Panc1 (cell line): ENCODE data around the gene SULF2. TPM values are rescaled to one million over a fixed set of nuclear protein-coding genes. Genes with fewer than 3 reads are reported as not detected.

Experiments used
- ATAC-seq: fragments of 200-7000 bp; cut with Tn5 transposase; 2 replicates; pipeline ENCODE4 v1.9.1; 2020; ENCODE audit warnings: mild to moderate bottlenecking, moderate library complexity
- BruUV-seq: library from RNA; stranded (reverse); fragments of 400-500 nt; replicated peaks from 2 replicates; lab custom pipeline; 2021; lab: Mats Ljungman, UMichigan
- CTCF ChIA-PET: fragments of 300-600 bp; sonication (Branson Sonifier 250); formaldehyde crosslinking; loops from one replicate; lab custom pipeline; 2022; ENCODE audit warnings: antibody characterized with exemption; lab: Charles Lee
- POLR2A ChIA-PET: fragments of 300-600 bp; sonication (Branson Sonifier 250); formaldehyde crosslinking; loops from one replicate; lab custom pipeline; 2022; ENCODE audit warnings: antibody characterized with exemption; lab: Charles Lee
- DNase-seq: peaks from one replicate; pipeline ENCODE4 v3.0.0-alpha.2; 2010; ENCODE audit warnings: low read depth, low spot score
- H3K27ac ChIP-seq: 2 replicates; pipeline ENCODE4 v1.5.1; 2011; ENCODE audit warnings: mild to moderate bottlenecking, low read length, inconsistent platforms
- H3K27me3 ChIP-seq: fragments of 200-500 bp; sonication (Bioruptor generic); 2 replicates; pipeline ENCODE4 v1.6.0; 2014; ENCODE audit warnings: low read length, inconsistent platforms; ENCODE audit not compliant: control insufficient read depth, insufficient read depth
- H3K36me3 ChIP-seq: fragments of 200-500 bp; sonication (Bioruptor generic); 2 replicates; pipeline ENCODE4 v1.5.1; 2014; ENCODE audit warnings: inconsistent platforms, mild to moderate bottlenecking, low read length, moderate library complexity; ENCODE audit not compliant: control insufficient read depth, insufficient read depth
- H3K4me1 ChIP-seq: 2 replicates; pipeline ENCODE4 v1.5.1; 2011; ENCODE audit warnings: inconsistent platforms, mild to moderate bottlenecking, low read length, moderate library complexity; ENCODE audit not compliant: control insufficient read depth, insufficient read depth
- H3K4me3 ChIP-seq, 2 experiments: 2 replicates each; pipeline ENCODE4 v1.5.1; 2011 to 2012; ENCODE audit warnings: low read depth in 2 of 2, low read length in 2 of 2, mild to moderate bottlenecking in 2 of 2, inconsistent platforms in 1 of 2, moderate library complexity in 1 of 2
- H3K9me3 ChIP-seq: fragments of 200-500 bp; sonication (Bioruptor generic); 2 replicates; pipeline ENCODE4 v1.5.1; 2014; ENCODE audit warnings: low read depth, mild to moderate bottlenecking, inconsistent platforms, low read length, moderate library complexity; ENCODE audit not compliant: control insufficient read depth, insufficient read depth
- POLR2AphosphoS5 ChIP-seq: IDR thresholded peaks from 2 replicates; pipeline ENCODE4 v1.6.1; 2012; ENCODE audit warnings: mild to moderate bottlenecking, low read depth, low read length, moderate library complexity
- REST ChIP-seq, 2 experiments: IDR thresholded peaks; 2 replicates each; pipeline ENCODE4 v1.6.1; 2011 to 2012; ENCODE audit warnings: low read depth in 2 of 2, control low read depth in 1 of 2, low read length in 1 of 2, mild to moderate bottlenecking in 1 of 2, moderate library complexity in 1 of 2; ENCODE audit not compliant: insufficient read depth in 1 of 2
- SIN3A ChIP-seq: IDR thresholded peaks from 2 replicates; pipeline ENCODE4 v1.6.1; 2012; ENCODE audit warnings: low read depth, mild to moderate bottlenecking, low read length, moderate library complexity, borderline replicate concordance; ENCODE audit not compliant: insufficient read depth
- TCF7L2 ChIP-seq: IDR thresholded peaks from 2 replicates; pipeline ENCODE4 v1.6.1; 2011; ENCODE audit warnings: mild to moderate bottlenecking, low read depth, low read length, inconsistent platforms
- in situ Hi-C: cut with HindIII; loops from 2 replicates; pipeline ENCODE4 v1.10.0; 2016; ENCODE audit warnings: low sequenced_read_pairs, low pct_unique_long_range_greater_than_20kb
- intact Hi-C: fragments of 100-400 bp; cut with micrococcal nuclease; formaldehyde crosslinking; loops from one replicate; pipeline ENCODE4 v1.10.0; 2022; ENCODE audit not compliant: unreplicated experiment
- total RNA-seq: library from RNA; stranded (reverse); gene quantifications from one replicate; pipeline ENCODE4 v1.2.1, GENCODE V29; 2021; ENCODE audit not compliant: unreplicated experiment
- TF ChIP-seq, protein P1 (sequence below): fragments of 450-650 bp; IDR thresholded peaks from 2 replicates; pipeline ENCODE4 v1.5.1; 2017; ENCODE audit warnings: mild to moderate bottlenecking

Gene SULF2
- total RNA-seq, 1 experiment from 2014 or later: 1.4 TPM

DNA sequence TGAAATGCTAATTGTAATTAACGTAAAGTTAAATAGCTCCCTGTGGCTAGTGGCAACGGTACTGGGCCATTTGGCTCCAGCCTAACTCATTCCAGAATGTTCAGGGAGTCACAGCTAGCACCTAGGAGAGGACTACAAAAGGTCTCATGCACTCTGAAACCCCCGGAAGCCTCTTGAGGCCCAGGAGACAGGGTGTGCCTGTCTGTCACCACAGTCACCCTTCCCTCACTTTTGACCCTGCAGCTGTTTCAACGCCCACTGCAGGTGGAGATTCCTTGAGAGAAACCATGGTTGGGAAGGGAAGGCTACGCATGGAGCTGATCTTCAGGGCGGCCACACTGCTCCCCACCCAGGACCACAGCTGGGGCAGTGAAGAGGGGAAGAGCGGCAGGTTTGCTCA, 58.6 kb downstream of the SULF2 start:
- ChIA-PET POLR2A (no interaction called here), CTCF (no interaction called here)
- in situ Hi-C loops: no loop called here
- Histone ChIP-seq H3K9me3 (no peaks in the 10 kb centered on the region), H3K4me3 (no peak overlapping the region), H3K4me1 (no peaks in the 10 kb centered on the region), H3K27me3 (no peaks in the 10 kb centered on the region), H3K27ac (no peak overlapping the region), H3K36me3 (no peaks in the 10 kb centered on the region)
- DNase-seq (no peak), ATAC-seq (no peak)
- no TSS peak for BruUV-seq
- intact Hi-C loops: loop anchor here (5.0 kb wide), 1 partner anchor 896 kb away; no protein-coding TSS in a partner anchor
- TF ChIP-seq SIN3A (no peak), POLR2AphosphoS5 (no peak), REST (IDR thresholded peaks at IDR 0.05; ENCODE audit: insufficient read depth in 1 of 2, low read depth in 2 of 2, low read length in 1 of 2) (no peak), TCF7L2 (no peak)
- TF ChIP-seq, protein P1, sequence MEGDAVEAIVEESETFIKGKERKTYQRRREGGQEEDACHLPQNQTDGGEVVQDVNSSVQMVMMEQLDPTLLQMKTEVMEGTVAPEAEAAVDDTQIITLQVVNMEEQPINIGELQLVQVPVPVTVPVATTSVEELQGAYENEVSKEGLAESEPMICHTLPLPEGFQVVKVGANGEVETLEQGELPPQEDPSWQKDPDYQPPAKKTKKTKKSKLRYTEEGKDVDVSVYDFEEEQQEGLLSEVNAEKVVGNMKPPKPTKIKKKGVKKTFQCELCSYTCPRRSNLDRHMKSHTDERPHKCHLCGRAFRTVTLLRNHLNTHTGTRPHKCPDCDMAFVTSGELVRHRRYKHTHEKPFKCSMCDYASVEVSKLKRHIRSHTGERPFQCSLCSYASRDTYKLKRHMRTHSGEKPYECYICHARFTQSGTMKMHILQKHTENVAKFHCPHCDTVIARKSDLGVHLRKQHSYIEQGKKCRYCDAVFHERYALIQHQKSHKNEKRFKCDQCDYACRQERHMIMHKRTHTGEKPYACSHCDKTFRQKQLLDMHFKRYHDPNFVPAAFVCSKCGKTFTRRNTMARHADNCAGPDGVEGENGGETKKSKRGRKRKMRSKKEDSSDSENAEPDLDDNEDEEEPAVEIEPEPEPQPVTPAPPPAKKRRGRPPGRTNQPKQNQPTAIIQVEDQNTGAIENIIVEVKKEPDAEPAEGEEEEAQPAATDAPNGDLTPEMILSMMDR: no peak

DNA sequence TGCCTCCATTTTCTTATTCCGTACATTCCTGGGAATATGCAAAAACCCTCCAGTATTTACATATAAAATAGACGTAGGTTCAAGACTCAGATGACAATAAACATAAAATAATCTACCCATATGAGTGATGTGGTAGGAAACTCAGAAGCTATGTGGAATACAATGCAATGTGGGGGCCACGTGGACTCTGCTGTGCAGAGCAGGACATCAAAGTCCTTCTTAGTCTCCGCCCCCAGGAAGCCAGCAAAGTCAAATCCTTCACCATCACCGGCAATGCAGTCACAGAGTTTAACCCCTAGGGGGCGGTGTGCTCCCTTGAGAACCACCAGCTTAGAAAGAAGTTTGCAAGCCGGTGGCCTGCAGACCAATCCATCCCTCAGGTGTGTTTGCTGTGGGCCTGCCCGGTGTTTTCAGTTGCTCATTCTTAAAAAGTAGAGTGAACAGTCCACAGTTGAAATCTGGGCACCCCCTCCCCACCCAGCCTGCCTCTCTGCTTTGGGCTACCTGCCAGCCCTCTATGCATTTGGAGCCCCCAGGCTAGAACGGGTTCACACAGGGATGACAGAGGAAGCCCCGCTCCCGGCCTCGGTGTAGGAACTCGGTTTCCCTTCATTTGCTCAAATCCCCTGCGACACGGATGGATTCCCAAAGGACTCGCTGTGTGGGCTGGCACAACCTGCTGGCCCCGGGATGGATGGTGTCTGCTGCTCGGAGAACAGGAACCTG, 59.9 kb downstream of the SULF2 start:
- ChIA-PET CTCF (interaction anchor here (0.5 kb wide), 1 partner anchor 283 kb away, joined by 6 read pairs; no protein-coding TSS in a partner anchor), POLR2A (no interaction called here)
- in situ Hi-C loops (no loop called here), intact Hi-C loops (loop anchor here (5.0 kb wide), 1 partner anchor 897 kb away; no protein-coding TSS in a partner anchor)
- Histone ChIP-seq H3K27ac (no peak overlapping the region), H3K4me3 (no peak overlapping the region), H3K36me3 (no peaks in the 10 kb centered on the region), H3K27me3 (no peaks in the 10 kb centered on the region), H3K9me3 (no peaks in the 10 kb centered on the region), H3K4me1 (no peaks in the 10 kb centered on the region)
- ATAC-seq (peak; percentile 86), DNase-seq (peak; percentile 64)
- no TSS peak for BruUV-seq
- TF ChIP-seq, protein P1: peak; percentile 94
- TF ChIP-seq POLR2AphosphoS5: no peak
- no peak for TF ChIP-seq REST (IDR thresholded peaks at IDR 0.05; ENCODE audit: insufficient read depth in 1 of 2, low read depth in 2 of 2, low read length in 1 of 2)
- TF ChIP-seq TCF7L2: peak; percentile 95
